Stimulated activated effector memory CD8-positive, alpha-beta T cell treated with anti-CD3 and anti-CD28 coated beads, Interleukin-12 subunit alpha, Interleukin-12 subunit beta, amount 100 ng/mL, for 72 hours (primary cell): ENCODE data around the gene CATSPERD.
"Not testable (repeated sequence)": the region's sequence is repeated elsewhere in the genome, so short reads cannot be mapped to it uniquely, and the experiment has no call there.

Experiments used
- ATAC-seq: fragments of 150-1000 bp; cut with Tn5 transposase; 2 replicates; pipeline ENCODE4 v1.10.0; 2021
- DNase-seq, 2 donors: peaks; one replicate each; pipeline ENCODE4 v3.0.0; 2021 to 2022; ENCODE audit warnings: low spot score in 2 of 2
- H3K27ac Mint-ChIP-seq: one replicate; pipeline ENCODE4 v1.8.0; 2022; ENCODE audit warnings: mild to moderate bottlenecking, mixed read lengths
- H3K36me3 Mint-ChIP-seq: one replicate; pipeline ENCODE4 v1.8.0; 2022; ENCODE audit warnings: mild to moderate bottlenecking, mixed read lengths
- H3K4me1 Mint-ChIP-seq: one replicate; pipeline ENCODE4 v1.8.0; 2022; ENCODE audit warnings: mixed read lengths
- H3K4me3 Mint-ChIP-seq: one replicate; pipeline ENCODE4 v1.8.0; 2022; ENCODE audit warnings: mild to moderate bottlenecking, mixed read lengths
- H3K9me3 Mint-ChIP-seq: one replicate; pipeline ENCODE4 v1.8.0; 2022; ENCODE audit warnings: mixed read lengths

Gene CATSPERD

GRCh38 chr19:5702053-5702410, 18.4 kb upstream of the CATSPERD start:
- not testable (repeated sequence) for ATAC-seq, DNase-seq, H3K4me1 Mint-ChIP-seq, H3K9me3 Mint-ChIP-seq, H3K4me3 Mint-ChIP-seq
- peak overlapping the region; percentile 85 for H3K27ac Mint-ChIP-seq
- H3K36me3 Mint-ChIP-seq = peaks cover 100% of the 10 kb centered on the region

- Mint-ChIP-seq H3K9me3 (no peaks in the 10 kb centered on the region), H3K36me3 (peaks cover 100% of the 10 kb centered on the region), H3K4me1 (peaks cover 5% of the 10 kb centered on the region), H3K4me3 (no peak overlapping the region), H3K27ac (peak overlapping the region; percentile 90)
- no peak for DNase-seq
- ATAC-seq = no peak
Observed at GRCh38 chr19:5703819-5704818, 16.3 kb upstream of the CATSPERD start.

GRCh38 chr19:5705552-5705951, 14.9 kb upstream of the CATSPERD start:
- DNase-seq = no peak
- peaks cover 5% of the 10 kb centered on the region for H3K4me1 Mint-ChIP-seq
- peaks cover 100% of the 10 kb centered on the region for H3K36me3 Mint-ChIP-seq
- no peak overlapping the region for H3K4me3 Mint-ChIP-seq
- H3K9me3 Mint-ChIP-seq = no peaks in the 10 kb centered on the region
- no peak overlapping the region for H3K27ac Mint-ChIP-seq
- no peak for ATAC-seq

GRCh38 chr19:5706876-5707573, 13.4 kb upstream of the CATSPERD start:
- H3K36me3 Mint-ChIP-seq = peaks cover 100% of the 10 kb centered on the region
- peaks cover 5% of the 10 kb centered on the region for H3K4me1 Mint-ChIP-seq
- H3K9me3 Mint-ChIP-seq = no peaks in the 10 kb centered on the region
- peak overlapping the region; percentile 61 for H3K27ac Mint-ChIP-seq
- DNase-seq (no peak), ATAC-seq (no peak)
- no peak overlapping the region for H3K4me3 Mint-ChIP-seq

GRCh38 chr19:5707576-5708575, 12.6 kb upstream of the CATSPERD start:
- Mint-ChIP-seq H3K27ac (peak overlapping the region; percentile 61), H3K4me3 (no peak overlapping the region), H3K36me3 (peaks cover 100% of the 10 kb centered on the region), H3K9me3 (no peaks in the 10 kb centered on the region), H3K4me1 (peaks cover 5% of the 10 kb centered on the region)
- peak; percentile 23 for ATAC-seq
- DNase-seq = no peak

GRCh38 chr19:5711025-5711424, 9.4 kb upstream of the CATSPERD start:
- Mint-ChIP-seq H3K27ac (no peak overlapping the region), H3K4me3 (no peak overlapping the region), H3K9me3 (no peaks in the 10 kb centered on the region), H3K36me3 (peaks cover 100% of the 10 kb centered on the region), H3K4me1 (no peaks in the 10 kb centered on the region)
- no peak for DNase-seq
- ATAC-seq = no peak

- Mint-ChIP-seq H3K27ac (no peak overlapping the region), H3K36me3 (peaks cover 100% of the 10 kb centered on the region), H3K4me1 (peaks cover under 1% of the 10 kb centered on the region), H3K9me3 (no peaks in the 10 kb centered on the region), H3K4me3 (no peak overlapping the region)
- DNase-seq = no peak
- no peak for ATAC-seq
Observed at GRCh38 chr19:5711713-5712161, 8.7 kb upstream of the CATSPERD start.

GRCh38 chr19:5713228-5713627, 7.2 kb upstream of the CATSPERD start:
- no peak overlapping the region for H3K4me3 Mint-ChIP-seq
- no peak overlapping the region for H3K27ac Mint-ChIP-seq
- peaks cover 100% of the 10 kb centered on the region for H3K36me3 Mint-ChIP-seq
- DNase-seq (no peak), ATAC-seq (no peak)
- peaks cover 13% of the 10 kb centered on the region for H3K4me1 Mint-ChIP-seq
- H3K9me3 Mint-ChIP-seq = no peaks in the 10 kb centered on the region

- H3K4me1 Mint-ChIP-seq = peaks cover 13% of the 10 kb centered on the region
- ATAC-seq (no peak), DNase-seq (no peak)
- H3K36me3 Mint-ChIP-seq = peaks cover 100% of the 10 kb centered on the region
- H3K27ac Mint-ChIP-seq = no peak overlapping the region
- H3K4me3 Mint-ChIP-seq = no peak overlapping the region
- H3K9me3 Mint-ChIP-seq = no peaks in the 10 kb centered on the region
Observed at GRCh38 chr19:5714816-5715215, 5.6 kb upstream of the CATSPERD start.

- H3K36me3 Mint-ChIP-seq = peaks cover 91% of the 10 kb centered on the region
- H3K4me3 Mint-ChIP-seq = peak overlapping the region; percentile 90
- no peak for ATAC-seq
Observed at GRCh38 chr19:5717215-5717935, 3.1 kb upstream of the CATSPERD start.

GRCh38 chr19:5718037-5718578, 2.3 kb upstream of the CATSPERD start:
- DNase-seq = peak in 1 of 2 donors; percentile 70
- H3K4me1 Mint-ChIP-seq = peaks cover 13% of the 10 kb centered on the region
- peaks cover 84% of the 10 kb centered on the region for H3K36me3 Mint-ChIP-seq
- H3K27ac Mint-ChIP-seq = peak overlapping the region; percentile 98
- ATAC-seq = peak; percentile 3
- H3K9me3 Mint-ChIP-seq = no peaks in the 10 kb centered on the region
- peak overlapping the region; percentile 90 for H3K4me3 Mint-ChIP-seq

More at GRCh38 chr19:5717215-5717935, 3.1 kb upstream of the CATSPERD start:
- H3K27ac Mint-ChIP-seq = peak overlapping the region; percentile 98
- DNase-seq = no peak
- H3K9me3 Mint-ChIP-seq = no peaks in the 10 kb centered on the region
- H3K4me1 Mint-ChIP-seq = peaks cover 13% of the 10 kb centered on the region

- Mint-ChIP-seq H3K4me3 (peak overlapping the region; percentile 90), H3K4me1 (peaks cover 13% of the 10 kb centered on the region), H3K27ac (peak overlapping the region; percentile 98), H3K9me3 (no peaks in the 10 kb centered on the region), H3K36me3 (peaks cover 77% of the 10 kb centered on the region)
- ATAC-seq (peak; percentile 68), DNase-seq (peak in 1 of 2 donors; percentile 81)
Observed at GRCh38 chr19:5718579-5719273, 1.7 kb upstream of the CATSPERD start.

GRCh38 chr19:5719274-5719960, 1.0 kb upstream of the CATSPERD start:
- DNase-seq (peak in 1 of 2 donors; percentile 73), ATAC-seq (no peak)
- H3K27ac Mint-ChIP-seq = peak overlapping the region; percentile 98

More at GRCh38 chr19:5719274-5719960, 1.0 kb upstream of the CATSPERD start:
- Mint-ChIP-seq H3K9me3 (no peaks in the 10 kb centered on the region), H3K36me3 (peaks cover 71% of the 10 kb centered on the region), H3K4me1 (peaks cover 13% of the 10 kb centered on the region), H3K4me3 (peak overlapping the region; percentile 90)
